Esophagus muscularis mucosa (tissue), 4 donors: Measurements from ENCODE around the gene SNX15. TPM values are rescaled to one million over a fixed set of nuclear protein-coding genes. Genes with fewer than 3 reads are reported as not detected.

Experiments
- DNase-seq: peaks from one replicate; pipeline ENCODE4 v3.0.0-alpha.2; 2017; ENCODE audit errors: extremely low spot score
- H3K27ac ChIP-seq, 4 donors: fragments of 200-600 bp; sonication (generic); replicated peaks in 1 of 4; 1 replicate in 3 of 4; 2 replicates in 1 of 4; pipeline ENCODE4 v1.5.1; 2016 to 2019; ENCODE audit warnings: mild to moderate bottlenecking in 1 of 4
- H3K27me3 ChIP-seq, 4 donors: fragments of 200-600 bp; sonication (generic); one replicate each; pipeline versions ENCODE4 v1.5.1 to v1.6.0; 2016 to 2019
- H3K36me3 ChIP-seq, 4 donors: fragments of 200-600 bp; sonication (generic); one replicate each; pipeline ENCODE4 v1.5.1; 2016 to 2019
- H3K4me1 ChIP-seq, 4 donors: fragments of 200-600 bp; sonication (generic); one replicate each; pipeline ENCODE4 v1.5.1; 2016 to 2019
- H3K4me3 ChIP-seq, 4 donors: fragments of 200-600 bp; sonication (generic); 1 replicate in 2 of 4; 2 replicates in 2 of 4; pipeline ENCODE4 v1.5.1; 2016 to 2019; ENCODE audit warnings: mild to moderate bottlenecking in 4 of 4, moderate library complexity in 1 of 4
- H3K9me3 ChIP-seq, 4 donors: fragments of 200-600 bp; sonication (generic); 1 replicate in 3 of 4; 2 replicates in 1 of 4; pipeline ENCODE4 v1.5.1; 2016 to 2019
- CTCF ChIP-seq, 3 experiments: fragments of 200-600 bp in 2 of 3; fragments of 450-650 bp in 1 of 3; sonication (generic) in 2 of 3; IDR thresholded peaks; one replicate each; pipeline ENCODE4 v1.5.1; 2017 to 2019; ENCODE audit warnings: antibody characterized with exemption in 3 of 3, mild to moderate bottlenecking in 2 of 3, moderate library complexity in 1 of 3
- EP300 ChIP-seq: sonication (generic); formaldehyde crosslinking; IDR thresholded peaks from one replicate; pipeline ENCODE4 v1.6.1; 2017; ENCODE audit warnings: antibody characterized with exemption
- POLR2A ChIP-seq: fragments of 450-650 bp; IDR thresholded peaks from one replicate; pipeline ENCODE4 v1.6.1; 2017; ENCODE audit warnings: antibody characterized with exemption, moderate library complexity, mild to moderate bottlenecking, low read depth
- POLR2AphosphoS5 ChIP-seq, 2 donors: sonication (generic); formaldehyde crosslinking; IDR thresholded peaks; one replicate each; pipeline ENCODE4 v1.6.1; 2017; ENCODE audit warnings: antibody characterized with exemption in 2 of 2
- WGBS: methylation state at CpG from one replicate; pipeline ENCODE4 v1.1.5; 2018; 5-methylcytosine and 5-hydroxymethylcytosine counted together
- intact Hi-C: fragments of 100-400 bp; cut with DNase I; formaldehyde crosslinking; loops from one replicate; pipeline ENCODE4 v1.15.1; 2023
- total RNA-seq, 4 donors: library from RNA; depleted of rRNA; stranded (reverse); fragments of >200 nt; gene quantifications; one replicate each; pipeline versions ENCODE4 v1.1.0 to v1.2.1, GENCODE V29; 2016

SNX15 gene
- total RNA-seq, 4 donors from 2014 or later, result 21.2 to 57.1 (median 33.1) TPM

DNA sequence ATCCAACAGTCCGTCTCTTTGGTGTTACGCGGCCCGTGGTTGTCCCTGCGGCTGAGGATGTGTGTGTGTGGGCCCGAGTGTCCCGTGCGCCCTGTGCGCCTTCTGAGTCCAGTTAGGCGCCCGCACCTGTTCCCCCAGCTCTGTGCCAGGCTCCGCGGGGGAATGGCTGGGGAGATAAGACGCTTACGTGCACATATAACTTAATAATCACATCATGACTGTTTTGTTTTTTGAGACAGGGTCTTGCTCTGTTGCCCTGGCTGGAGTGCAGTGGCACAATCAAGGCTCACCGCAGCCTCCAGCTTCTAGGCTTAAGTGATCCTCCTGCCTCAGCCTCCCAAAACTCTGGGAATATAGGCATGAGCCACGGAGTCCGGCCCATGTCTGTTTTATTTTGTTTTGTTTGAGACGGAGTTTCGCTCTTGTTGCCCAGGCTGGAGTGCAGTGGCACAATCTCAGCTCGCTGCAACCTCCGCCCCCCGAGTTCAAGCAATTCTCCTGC lies 12.5 kb upstream of the SNX15 start:
- H3K27me3 ChIP-seq, result no peaks in the 10 kb centered on the region
- 50% methylated on average over 15 of the region's 23 CpGs for WGBS
- H3K4me1 ChIP-seq, result peaks cover 16 to 37% (median 34%) of the 10 kb centered on the region in 4 donors
- DNase-seq, result no peak
- no peak for TF ChIP-seq CTCF (IDR thresholded peaks at IDR 0.05)
- no peak for TF ChIP-seq POLR2A
- no peak for TF ChIP-seq POLR2AphosphoS5 (IDR thresholded peaks at IDR 0.05)
- no peak for TF ChIP-seq EP300
- intact Hi-C loops, result loop anchor here (5.0 to 10.0 kb wide), 3 partner anchors 68 to 170 kb away; partner anchors contain the start of genes CDC42BPG, CDCA5, TM7SF2 and ZFPL1
- peak overlapping the region; percentile 97 to 100 (median 98) for H3K27ac ChIP-seq
- peaks cover 2 to 26% (median 20%) of the 10 kb centered on the region in 4 donors for H3K36me3 ChIP-seq
- H3K9me3 ChIP-seq, result no peaks in the 10 kb centered on the region
- peak overlapping the region; percentile 70 to 97 (median 82) for H3K4me3 ChIP-seq

GRCh38 chr11:65016705-65017104 lies 10.5 kb upstream of the SNX15 start:
- DNase-seq, result no peak
- peaks cover 16 to 37% (median 34%) of the 10 kb centered on the region in 4 donors for H3K4me1 ChIP-seq
- intact Hi-C loops, result loop anchor here (10.0 kb wide), 1 partner anchor 172 kb away; the partner anchor contains the start of gene CDC42BPG
- H3K27me3 ChIP-seq, result no peaks in the 10 kb centered on the region
- no peak overlapping the region for H3K27ac ChIP-seq
- no peak overlapping the region for H3K4me3 ChIP-seq
- peaks cover 21 to 45% (median 39%) of the 10 kb centered on the region in 4 donors for H3K36me3 ChIP-seq
- no peak for TF ChIP-seq EP300
- TF ChIP-seq POLR2AphosphoS5 (IDR thresholded peaks at IDR 0.05), result no peak
- no peak for TF ChIP-seq CTCF (IDR thresholded peaks at IDR 0.05)
- WGBS, result 87% methylated on average over 4 of the region's 4 CpGs
- no peaks in the 10 kb centered on the region for H3K9me3 ChIP-seq

DNA sequence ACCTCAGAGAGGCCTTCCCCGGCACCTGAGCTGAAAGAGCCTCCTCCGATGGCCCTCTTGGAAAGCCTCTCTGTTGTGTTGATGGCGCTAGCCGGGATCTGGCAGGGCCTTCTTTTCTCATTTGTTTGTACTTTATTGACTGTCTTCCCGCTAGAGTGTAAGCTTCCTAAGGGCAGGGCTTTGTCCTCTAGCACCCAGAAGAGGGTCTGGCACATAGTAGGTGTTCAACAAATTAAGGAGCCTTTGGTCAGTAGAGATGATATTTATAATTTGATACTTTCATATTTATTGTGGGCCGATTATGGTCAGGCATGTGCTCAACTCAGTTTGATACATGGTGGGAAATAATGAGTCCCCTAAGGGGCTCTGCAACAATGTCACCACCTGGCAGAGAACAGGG lies 9.3 kb upstream of the SNX15 start:
- H3K27me3 ChIP-seq, result no peaks in the 10 kb centered on the region
- 93% methylated on average over 6 of the region's 6 CpGs for WGBS
- no peak overlapping the region for H3K27ac ChIP-seq
- no peaks in the 10 kb centered on the region for H3K9me3 ChIP-seq
- TF ChIP-seq POLR2A, result no peak
- TF ChIP-seq POLR2AphosphoS5 (IDR thresholded peaks at IDR 0.05), result no peak
- TF ChIP-seq EP300, result no peak
- TF ChIP-seq CTCF (IDR thresholded peaks at IDR 0.05), result no peak
- no peak for DNase-seq
- peaks cover 15 to 33% (median 30%) of the 10 kb centered on the region in 4 donors for H3K4me1 ChIP-seq
- no peak overlapping the region for H3K4me3 ChIP-seq
- intact Hi-C loops, result loop anchor here (10.0 kb wide), 1 partner anchor 173 kb away; the partner anchor contains the start of gene CDC42BPG
- H3K36me3 ChIP-seq, result peaks cover 24 to 58% (median 47%) of the 10 kb centered on the region in 4 donors

DNA sequence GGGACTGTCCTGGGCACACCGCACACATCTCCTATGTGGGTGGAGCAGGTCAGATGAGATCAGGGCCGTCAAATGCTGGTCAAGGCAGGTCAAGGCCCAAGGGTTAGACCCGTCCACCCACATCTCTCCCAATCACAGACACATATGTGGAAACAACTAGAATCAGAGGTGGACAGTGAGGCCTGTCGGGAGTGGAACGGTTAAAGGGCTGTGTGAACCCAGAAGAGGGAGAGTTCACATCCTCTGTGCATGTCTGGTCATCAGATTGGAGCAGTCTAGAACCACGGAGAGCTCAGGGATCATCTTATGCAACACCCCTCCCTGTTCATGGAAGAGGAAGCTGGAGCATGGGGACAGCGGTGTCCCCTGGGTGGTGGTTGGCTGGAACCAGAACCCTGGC lies 7.4 kb upstream of the SNX15 start:
- Histone ChIP-seq H3K4me3 (no peak overlapping the region), H3K4me1 (peaks cover 8 to 24% (median 20%) of the 10 kb centered on the region in 4 donors), H3K27me3 (no peaks in the 10 kb centered on the region), H3K9me3 (no peaks in the 10 kb centered on the region), H3K27ac (no peak overlapping the region), H3K36me3 (peaks cover 24 to 58% (median 47%) of the 10 kb centered on the region in 4 donors)
- no peak for DNase-seq
- intact Hi-C loops, result loop anchor here (10.0 kb wide), 1 partner anchor 175 kb away; the partner anchor contains the start of gene CDC42BPG
- WGBS, result 86% methylated on average over 7 of the region's 7 CpGs
- TF ChIP-seq CTCF (IDR thresholded peaks at IDR 0.05), result no peak
- no peak for TF ChIP-seq POLR2A
- TF ChIP-seq POLR2AphosphoS5 (IDR thresholded peaks at IDR 0.05), result no peak
- TF ChIP-seq EP300, result no peak
